T-helper 17 cell (primary cell): ENCODE data around the gene PLPPR2. TPM values are rescaled to one million over a fixed set of nuclear protein-coding genes. Genes with fewer than 3 reads are reported as not detected.
"Not testable (repeated sequence)": the region's sequence is repeated elsewhere in the genome, so short reads cannot be mapped to it uniquely, and the experiment has no call there.

Experiments used
- ATAC-seq: fragments of 150-1000 bp; cut with Tn5 transposase; 2 replicates; pipeline ENCODE4 v1.10.0; 2021; ENCODE audit warnings: mild to moderate bottlenecking, moderate library complexity
- DNase-seq, 3 donors: peaks; one replicate each; pipeline versions ENCODE4 v3.0.0 to v3.0.0-alpha.2; 2020 to 2021
- H3K9me3 ChIP-seq: one replicate; pipeline ENCODE4 v1.7.0; 2013; ENCODE audit warnings: low read length, mild to moderate bottlenecking; ENCODE audit not compliant: control insufficient read depth, poor library complexity, severe bottlenecking
- H3K27ac Mint-ChIP-seq: one replicate; pipeline ENCODE4 v1.8.0; 2022; ENCODE audit warnings: mild to moderate bottlenecking, moderate library complexity, mixed read lengths
- H3K27me3 Mint-ChIP-seq: one replicate; pipeline ENCODE4 v1.8.0; 2022; ENCODE audit warnings: mixed read lengths
- H3K36me3 Mint-ChIP-seq: one replicate; pipeline ENCODE4 v1.8.0; 2022; ENCODE audit warnings: low read depth, mixed read lengths
- H3K4me1 Mint-ChIP-seq: one replicate; pipeline ENCODE4 v1.8.0; 2022; ENCODE audit warnings: mild to moderate bottlenecking, mixed read lengths
- H3K4me3 Mint-ChIP-seq: one replicate; pipeline ENCODE4 v1.8.0; 2022; ENCODE audit warnings: mild to moderate bottlenecking, moderate library complexity, mixed read lengths
- total RNA-seq, 4 donors: library from RNA in 2 of 4; stranded (reverse) in 2 of 4; gene quantifications; one replicate each; pipeline ENCODE4 v1.2.3 and lab custom pipeline; 2022 to 2026

Gene PLPPR2
- total RNA-seq, 2 donors from 2014 or later: 7.1 to 7.5 TPM

DNA sequence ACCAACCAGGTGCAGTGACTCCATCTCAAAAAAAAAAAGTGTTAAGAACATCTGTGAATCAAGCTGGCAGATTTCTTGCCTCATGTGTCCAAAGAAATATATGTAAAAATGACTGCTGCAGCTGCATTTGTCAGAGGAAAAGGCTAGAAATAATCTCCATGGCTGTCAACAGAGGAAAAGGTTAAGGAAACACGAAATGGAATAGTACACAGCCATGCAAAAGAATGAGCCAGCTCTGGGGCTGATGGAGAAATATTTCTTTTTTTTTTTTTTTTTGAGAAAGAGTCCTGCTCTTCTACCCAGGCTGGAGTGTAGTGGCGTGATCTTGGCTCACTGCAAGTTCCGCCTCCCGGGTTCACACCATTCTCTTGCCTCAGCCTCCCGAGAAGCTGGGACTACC, 22.4 kb upstream of the PLPPR2 start:
- Mint-ChIP-seq H3K4me3 (no peak overlapping the region), H3K27me3 (no peaks in the 10 kb centered on the region), H3K27ac (no peak overlapping the region), H3K36me3 (peaks cover 5% of the 10 kb centered on the region), H3K4me1 (peaks cover 6% of the 10 kb centered on the region)
- DNase-seq (no peak), ATAC-seq (no peak)
- no peaks in the 10 kb centered on the region for H3K9me3 ChIP-seq

GRCh38 chr19:11333838-11334237, 21.4 kb upstream of the PLPPR2 start:
- not testable (repeated sequence) for DNase-seq
- H3K27ac Mint-ChIP-seq: peak overlapping the region; percentile 74

DNA sequence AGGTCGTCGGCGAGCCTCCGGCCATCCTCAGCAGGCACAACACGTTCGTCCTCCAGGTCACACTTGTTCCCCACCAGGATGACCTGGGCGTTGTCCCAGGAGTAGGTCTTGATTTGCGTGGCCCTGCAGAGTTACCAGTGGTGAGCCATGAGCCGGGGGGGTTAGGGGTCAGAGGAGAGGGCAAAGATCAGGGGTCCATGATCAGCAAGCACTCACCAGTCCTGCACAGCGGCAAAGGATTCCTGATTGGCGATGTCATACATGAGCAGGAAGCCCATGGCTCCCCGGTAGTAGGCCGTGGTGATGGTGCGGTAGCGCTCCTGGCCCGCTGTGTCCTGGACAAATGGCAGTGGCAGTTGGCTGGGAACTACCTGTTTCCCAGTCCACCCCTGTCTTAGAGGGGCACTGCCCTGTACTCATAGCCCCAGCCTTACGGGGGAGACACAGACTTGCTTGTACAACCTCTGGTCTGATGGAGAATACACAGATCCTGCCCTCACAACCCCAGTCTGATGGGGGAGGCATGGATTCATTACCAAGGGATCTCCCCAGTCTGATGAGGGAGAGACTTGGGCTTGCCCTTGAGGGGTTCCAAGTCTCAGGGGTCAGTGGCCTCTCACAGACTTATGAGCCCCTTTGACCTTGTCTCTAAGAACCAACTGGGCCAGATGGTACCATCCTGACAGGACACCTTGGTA, 19.6 kb upstream of the PLPPR2 start:
- H3K4me1 Mint-ChIP-seq: peaks cover 15% of the 10 kb centered on the region
- DNase-seq (no peak), ATAC-seq (no peak)
- no peaks in the 10 kb centered on the region for H3K27me3 Mint-ChIP-seq
- H3K36me3 Mint-ChIP-seq: peaks cover 5% of the 10 kb centered on the region
- H3K9me3 ChIP-seq: no peaks in the 10 kb centered on the region
- H3K27ac Mint-ChIP-seq: no peak overlapping the region
- no peak overlapping the region for H3K4me3 Mint-ChIP-seq

More at GRCh38 chr19:11333838-11334237, 21.4 kb upstream of the PLPPR2 start:
- H3K36me3 Mint-ChIP-seq, H3K4me3 Mint-ChIP-seq, H3K9me3 ChIP-seq, ATAC-seq, H3K27me3 Mint-ChIP-seq: not testable (repeated sequence)
- H3K4me1 Mint-ChIP-seq: peaks cover 13% of the 10 kb centered on the region

GRCh38 chr19:11337080-11337479, 18.2 kb upstream of the PLPPR2 start:
- Mint-ChIP-seq H3K27ac (no peak overlapping the region), H3K27me3 (no peaks in the 10 kb centered on the region), H3K4me3 (no peak overlapping the region), H3K4me1 (peaks cover 13% of the 10 kb centered on the region), H3K36me3 (peaks cover 3% of the 10 kb centered on the region)
- H3K9me3 ChIP-seq: no peaks in the 10 kb centered on the region
- peak; percentile 29 for ATAC-seq
- DNase-seq: no peak

- DNase-seq (no peak), ATAC-seq (no peak)
- Mint-ChIP-seq H3K4me3 (no peak overlapping the region), H3K4me1 (peaks cover 13% of the 10 kb centered on the region), H3K36me3 (peaks cover 3% of the 10 kb centered on the region), H3K27me3 (no peaks in the 10 kb centered on the region), H3K27ac (no peak overlapping the region)
- no peaks in the 10 kb centered on the region for H3K9me3 ChIP-seq
These were observed 17.1 kb upstream of the PLPPR2 start for GRCh38 chr19:11338121-11338520.

DNA sequence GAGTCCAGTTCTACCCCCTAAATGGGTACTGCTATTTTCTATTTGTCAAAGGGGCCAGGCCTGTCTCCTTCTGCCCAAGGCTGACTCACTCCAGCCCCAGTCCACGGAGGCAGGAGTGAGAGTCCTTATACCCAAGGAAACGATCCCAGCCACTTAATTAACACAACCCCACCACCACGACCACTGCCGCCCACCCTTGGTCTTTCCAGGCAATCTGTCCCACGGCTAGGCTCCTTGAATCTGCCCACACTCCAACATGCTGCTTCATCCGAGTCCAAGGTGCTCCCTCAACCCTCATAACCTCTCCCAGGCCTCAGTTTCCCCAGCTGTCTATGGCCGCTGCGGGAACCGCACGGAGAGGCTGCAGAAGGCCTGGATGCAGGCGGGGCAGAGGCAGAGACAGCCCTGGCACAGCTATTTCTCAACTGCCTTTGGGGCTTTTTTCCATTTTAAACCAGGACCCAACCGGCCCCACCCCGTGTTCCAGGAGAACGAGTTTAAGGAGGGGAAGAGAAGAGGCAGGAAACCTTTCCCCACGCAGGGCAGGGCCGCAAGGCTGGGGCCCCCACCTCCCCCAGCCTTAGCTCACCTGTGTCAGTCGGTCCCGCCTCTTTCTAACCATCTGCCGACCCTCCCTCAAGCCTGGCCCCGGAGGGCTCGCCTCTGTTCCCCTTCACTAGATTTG, 16.5 kb upstream of the PLPPR2 start:
- no peaks in the 10 kb centered on the region for H3K9me3 ChIP-seq
- Mint-ChIP-seq H3K4me1 (peaks cover 13% of the 10 kb centered on the region), H3K36me3 (peaks cover 3% of the 10 kb centered on the region), H3K27me3 (no peaks in the 10 kb centered on the region), H3K4me3 (peak overlapping the region; percentile 87), H3K27ac (peak overlapping the region; percentile 29)
- DNase-seq: no peak
- no peak for ATAC-seq

DNA sequence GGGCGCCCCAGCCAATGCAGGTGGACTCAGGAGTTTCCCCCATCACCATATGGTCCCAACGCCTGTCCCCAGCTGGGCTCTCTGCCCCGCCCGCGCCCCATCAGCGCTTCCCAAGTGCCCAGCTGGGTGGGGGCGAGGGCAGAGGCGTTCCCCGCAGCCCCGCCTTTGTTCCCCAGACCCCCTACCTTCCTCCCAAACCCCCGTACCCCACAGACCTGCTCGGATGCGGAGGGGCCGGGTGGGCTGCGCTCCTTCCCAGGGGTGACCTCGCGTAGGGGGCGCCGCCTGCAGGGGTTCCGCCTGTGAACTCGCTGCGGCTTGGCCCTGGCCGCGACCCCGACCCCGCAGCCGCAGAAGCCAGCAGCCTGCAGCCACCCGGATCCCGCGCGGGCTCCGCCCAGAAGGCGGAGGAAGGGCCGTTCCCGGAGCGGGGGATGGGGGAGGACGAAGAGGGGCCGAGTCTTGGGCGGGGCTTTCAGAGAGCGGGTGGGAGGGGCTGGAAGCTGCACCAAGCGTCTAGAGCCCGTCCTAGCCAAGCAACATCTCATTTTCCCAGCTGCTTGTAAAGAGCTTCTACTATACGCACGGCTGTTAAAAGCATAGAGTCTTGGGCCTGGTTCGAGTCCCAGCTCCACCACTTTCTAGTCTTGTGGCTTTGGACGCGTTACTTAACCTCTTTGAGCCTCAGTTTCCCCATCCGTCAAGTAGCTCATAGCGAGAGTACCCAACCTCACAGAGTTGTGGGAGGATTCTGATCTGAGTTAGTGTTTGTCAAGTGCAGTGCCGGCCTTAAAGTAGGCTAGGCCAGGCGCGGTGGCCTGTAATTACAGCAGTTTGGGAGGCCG, 15.8 kb upstream of the PLPPR2 start, which contains the start of gene RAB3D:
TSS of gene RAB3D (minus strand) at position 404 of the 845 bp plus-strand sequence. CDS start 2,258 bp downstream, outside the sequence.
- peak within 1 kb of the TSS; percentile 29 for H3K27ac Mint-ChIP-seq
- DNase-seq: peak; percentile 30 to 67 (median 64)
- no peaks in the 10 kb centered on the region for H3K27me3 Mint-ChIP-seq
- peak within 1 kb of the TSS; percentile 87 for H3K4me3 Mint-ChIP-seq
- no peaks in the 10 kb centered on the region for H3K9me3 ChIP-seq
- H3K36me3 Mint-ChIP-seq: peaks cover under 1% of the 10 kb centered on the region
- H3K4me1 Mint-ChIP-seq: peaks cover 15% of the 10 kb centered on the region
- ATAC-seq: peak; percentile 89

DNA sequence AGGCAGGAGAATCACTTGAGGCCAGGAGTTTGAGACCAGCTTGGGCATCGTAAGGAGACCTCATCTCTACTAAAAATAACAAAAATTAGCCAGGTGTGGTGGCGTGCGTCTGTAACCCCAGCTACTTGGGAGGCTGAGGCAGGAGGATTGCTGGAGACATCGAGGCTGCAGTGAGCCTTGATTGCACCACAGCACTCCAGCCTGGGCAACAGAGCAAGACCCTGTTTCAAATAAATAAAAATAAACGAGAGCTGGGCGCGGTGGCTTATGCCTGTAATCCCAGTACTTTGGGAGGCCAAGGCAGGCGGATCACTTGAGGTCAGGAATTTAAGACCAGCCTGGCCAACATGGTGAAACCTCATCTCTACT, 15.1 kb upstream of the PLPPR2 start:
- H3K27ac Mint-ChIP-seq, DNase-seq, H3K27me3 Mint-ChIP-seq, H3K9me3 ChIP-seq, ATAC-seq, H3K36me3 Mint-ChIP-seq: not testable (repeated sequence)
- Mint-ChIP-seq H3K4me1 (peaks cover 16% of the 10 kb centered on the region), H3K4me3 (peak overlapping the region; percentile 87)

DNA sequence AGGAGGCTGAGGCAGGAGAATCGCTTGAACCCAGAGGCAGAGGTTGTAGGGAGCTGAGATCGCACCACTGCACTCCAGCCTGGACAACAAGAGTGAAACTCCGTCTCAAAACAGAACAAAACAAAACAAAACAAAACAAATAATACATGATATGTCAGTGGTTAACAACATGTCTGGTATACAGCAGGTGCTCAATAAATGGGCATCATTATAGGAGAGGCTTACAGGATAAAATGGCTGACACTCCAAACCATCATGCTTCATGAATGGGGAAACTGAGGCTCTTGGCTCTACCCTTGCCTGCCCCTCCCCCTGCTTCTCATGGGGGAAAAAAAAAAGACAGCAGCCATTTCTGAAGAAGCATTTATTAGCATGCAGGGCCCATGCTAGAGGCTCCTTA, 12.8 kb upstream of the PLPPR2 start:
- no peak for ATAC-seq
- Mint-ChIP-seq H3K27me3 (no peaks in the 10 kb centered on the region), H3K4me1 (peaks cover 34% of the 10 kb centered on the region), H3K4me3 (no peak overlapping the region), H3K36me3 (no peaks in the 10 kb centered on the region), H3K27ac (no peak overlapping the region)
- no peaks in the 10 kb centered on the region for H3K9me3 ChIP-seq
- DNase-seq: no peak

- Mint-ChIP-seq H3K36me3 (peaks cover 4% of the 10 kb centered on the region), H3K27me3 (no peaks in the 10 kb centered on the region), H3K27ac (peak overlapping the region; percentile 98), H3K4me1 (peaks cover 27% of the 10 kb centered on the region), H3K4me3 (peak overlapping the region; percentile 97)
- DNase-seq: no peak
- no peak for ATAC-seq
- no peaks in the 10 kb centered on the region for H3K9me3 ChIP-seq
These were observed 10.0 kb upstream of the PLPPR2 start for GRCh38 chr19:11345122-11345803.

DNA sequence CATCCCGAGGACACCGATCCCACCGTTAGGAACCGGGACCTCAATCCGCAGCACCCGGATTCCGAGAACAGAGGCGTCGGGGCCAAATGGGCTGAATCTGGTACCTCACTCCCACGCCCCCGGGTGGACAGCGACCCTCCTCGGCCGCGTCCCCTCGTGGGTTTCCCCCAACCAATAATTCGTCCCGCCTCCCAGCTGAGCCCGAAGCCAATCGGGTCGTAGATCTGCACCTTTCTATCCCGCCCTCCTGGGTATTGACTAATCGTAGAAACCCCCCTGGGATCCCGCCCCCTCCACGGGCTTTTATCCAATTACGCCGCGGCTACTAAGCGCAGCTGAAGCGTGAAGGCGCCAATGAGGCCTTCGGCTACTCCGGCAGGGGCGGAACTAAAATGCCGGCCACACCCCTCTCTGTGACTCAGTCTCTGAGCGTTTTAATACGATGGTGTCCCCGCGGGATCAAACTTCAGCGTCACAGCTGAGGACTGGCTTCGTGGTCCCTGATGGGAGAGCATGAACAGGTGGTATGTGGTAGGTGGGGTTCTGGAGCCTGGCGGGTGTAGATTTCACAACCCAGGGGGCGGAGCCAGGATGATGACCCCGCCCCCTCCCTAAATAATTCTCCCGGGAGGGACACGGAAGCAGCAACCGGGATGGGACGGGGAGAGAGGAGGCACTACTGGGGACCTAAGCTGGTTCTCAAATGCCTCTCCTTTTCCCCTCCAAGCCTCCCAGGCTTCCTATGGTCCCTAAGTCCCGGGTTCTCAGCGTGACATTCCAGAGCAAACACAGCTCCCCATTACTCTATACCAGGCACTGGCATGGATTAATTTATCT, 8.9 kb upstream of the PLPPR2 start, which contains the start of the genes CCDC159 and TMEM205:
TSS of gene CCDC159 (plus strand) at position 416 of the 837 bp plus-strand sequence. CDS start at position 504, 88 bp downstream.
TSS of gene TMEM205 (minus strand) at position 165 of the 837 bp plus-strand sequence. CDS start 649 bp downstream, outside the sequence.
- H3K36me3 Mint-ChIP-seq: peaks cover 4% of the 10 kb centered on the region
- no peaks in the 10 kb centered on the region for H3K27me3 Mint-ChIP-seq
- ATAC-seq (peak; percentile 97), DNase-seq (peak; percentile 92 to 97 (median 95))
- H3K27ac Mint-ChIP-seq: peak within 1 kb of the TSS; percentile 98
- no peaks in the 10 kb centered on the region for H3K9me3 ChIP-seq
- H3K4me1 Mint-ChIP-seq: peaks cover 27% of the 10 kb centered on the region
- H3K4me3 Mint-ChIP-seq: peak within 1 kb of the TSS; percentile 97

DNA sequence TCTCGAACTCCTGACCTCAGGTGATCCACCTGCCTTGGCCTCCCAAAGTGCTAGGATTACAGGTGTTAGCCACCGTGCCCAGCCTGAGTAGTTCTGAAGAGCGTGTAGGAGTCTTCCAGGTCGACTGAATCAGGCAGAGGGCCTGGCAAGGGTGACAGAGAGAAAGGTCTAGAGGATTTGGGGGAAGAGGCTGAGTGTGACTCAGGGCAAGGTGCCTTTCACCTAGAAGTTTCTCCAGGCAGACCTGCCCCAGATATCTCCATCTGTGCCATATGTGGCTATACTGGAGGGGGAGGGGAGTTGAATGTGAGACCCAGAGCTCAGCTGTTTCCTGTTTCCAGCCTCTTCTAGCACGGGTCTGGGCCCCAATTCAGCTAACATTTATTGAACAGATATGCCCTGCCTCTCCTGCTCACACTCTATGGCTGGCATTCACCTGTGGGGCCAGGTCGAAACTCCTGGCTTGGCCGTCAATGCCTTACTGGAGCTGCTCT, 7.6 kb upstream of the PLPPR2 start:
- H3K27me3 Mint-ChIP-seq: no peaks in the 10 kb centered on the region
- peak overlapping the region; percentile 98 for H3K27ac Mint-ChIP-seq
- ATAC-seq (no peak), DNase-seq (no peak)
- H3K4me1 Mint-ChIP-seq: peaks cover 27% of the 10 kb centered on the region
- no peaks in the 10 kb centered on the region for H3K9me3 ChIP-seq
- peak overlapping the region; percentile 97 for H3K4me3 Mint-ChIP-seq
- peaks cover 4% of the 10 kb centered on the region for H3K36me3 Mint-ChIP-seq
